H9 (cell line): ENCODE data around the gene HS6ST3. TPM values are rescaled to one million over a fixed set of nuclear protein-coding genes. Genes with fewer than 3 reads are reported as not detected.

Source experiments
- DNase-seq: peaks from one replicate; pipeline ENCODE4 v3.0.0-alpha.2; 2017
- H2AFZ ChIP-seq: one replicate; pipeline ENCODE4 v1.6.1; 2013; ENCODE audit warnings: mild to moderate bottlenecking, low read length, control low read depth, moderate library complexity
- H2AK5ac ChIP-seq: 2 replicates; pipeline ENCODE4 v1.6.1; 2013; ENCODE audit warnings: low read length, control low read depth, mixed read lengths; ENCODE audit not compliant: insufficient read length
- H2BK120ac ChIP-seq: one replicate; pipeline ENCODE4 v1.6.1; 2013; ENCODE audit warnings: low read depth, mild to moderate bottlenecking, low read length, control low read depth, inconsistent platforms; ENCODE audit not compliant: poor library complexity, severe bottlenecking
- H2BK12ac ChIP-seq: 2 replicates; pipeline ENCODE4 v1.6.1; 2013; ENCODE audit warnings: low read length, control low read depth, mixed read lengths, low read depth; ENCODE audit not compliant: insufficient read length
- H2BK15ac ChIP-seq: 2 replicates; pipeline ENCODE4 v1.6.1; 2013; ENCODE audit warnings: low read depth, low read length, control low read depth
- H2BK20ac ChIP-seq: one replicate; pipeline ENCODE4 v1.6.1; 2013; ENCODE audit warnings: low read depth, mild to moderate bottlenecking, low read length, control low read depth, inconsistent platforms; ENCODE audit not compliant: poor library complexity, severe bottlenecking
- H2BK5ac ChIP-seq: 2 replicates; pipeline ENCODE4 v1.6.1; 2013; ENCODE audit warnings: low read length, control low read depth, mixed read lengths; ENCODE audit not compliant: insufficient read length
- H3K14ac ChIP-seq: 2 replicates; pipeline ENCODE4 v1.6.1; 2013; ENCODE audit warnings: low read length, control low read depth; ENCODE audit not compliant: insufficient read depth
- H3K18ac ChIP-seq: 2 replicates; pipeline ENCODE4 v1.6.1; 2013; ENCODE audit warnings: low read depth, mild to moderate bottlenecking, mixed read lengths, low read length, control low read depth; ENCODE audit not compliant: insufficient read length
- H3K23ac ChIP-seq: 2 replicates; pipeline ENCODE4 v1.6.1; 2013; ENCODE audit warnings: low read length, control low read depth, mixed read lengths, low read depth; ENCODE audit not compliant: insufficient read length
- H3K23me2 ChIP-seq: 2 replicates; pipeline ENCODE4 v1.6.1; 2013; ENCODE audit warnings: low read depth, mild to moderate bottlenecking, mixed read lengths, low read length, control low read depth; ENCODE audit not compliant: insufficient read length, poor library complexity, severe bottlenecking
- H3K27ac ChIP-seq: 2 replicates; pipeline ENCODE4 v1.5.1; 2013; ENCODE audit warnings: low read length, control low read depth, mixed read lengths, low read depth; ENCODE audit not compliant: insufficient read length
- H3K27me3 ChIP-seq: 2 replicates; pipeline ENCODE4 v1.6.1; 2013; ENCODE audit warnings: low read length, control low read depth, inconsistent platforms; ENCODE audit not compliant: insufficient read depth
- H3K4ac ChIP-seq: 2 replicates; pipeline ENCODE4 v1.6.1; 2013; ENCODE audit warnings: low read depth, mild to moderate bottlenecking, control low read depth, inconsistent platforms, low read length, moderate library complexity
- H3K4me1 ChIP-seq: 2 replicates; pipeline ENCODE4 v1.6.1; 2013; ENCODE audit warnings: low read length, control low read depth, inconsistent platforms; ENCODE audit not compliant: insufficient read depth
- H3K4me2 ChIP-seq: 2 replicates; pipeline ENCODE4 v1.6.1; 2013; ENCODE audit warnings: low read length, control low read depth, mixed read lengths; ENCODE audit not compliant: insufficient read length, insufficient read depth
- H3K56ac ChIP-seq: 2 replicates; pipeline ENCODE4 v1.6.1; 2013; ENCODE audit warnings: low read depth, mild to moderate bottlenecking, mixed read lengths, low read length, control low read depth; ENCODE audit not compliant: insufficient read length
- H3K79me1 ChIP-seq: 2 replicates; pipeline ENCODE4 v1.6.1; 2013; ENCODE audit warnings: low read depth, mild to moderate bottlenecking, moderate library complexity, low read length, control low read depth, inconsistent platforms; ENCODE audit not compliant: insufficient read depth, poor library complexity, severe bottlenecking
- H3K79me2 ChIP-seq: 2 replicates; pipeline ENCODE4 v1.6.1; 2013; ENCODE audit warnings: low read length, control low read depth, inconsistent platforms; ENCODE audit not compliant: insufficient read depth
- H3K9ac ChIP-seq: 2 replicates; pipeline ENCODE4 v1.6.1; 2013; ENCODE audit warnings: low read length, control low read depth, mixed read lengths; ENCODE audit not compliant: insufficient read length; ENCODE audit errors: extremely low read depth
- H3K9me3 ChIP-seq: one replicate; pipeline ENCODE4 v1.6.1; 2013; ENCODE audit warnings: low read depth, low read length, inconsistent platforms; ENCODE audit not compliant: control insufficient read depth
- H3T11ph ChIP-seq: one replicate; pipeline ENCODE4 v1.6.1; 2013; ENCODE audit warnings: mild to moderate bottlenecking, low read length, control low read depth, inconsistent platforms
- H4K20me1 ChIP-seq: one replicate; pipeline ENCODE4 v1.6.1; 2013; ENCODE audit not compliant: control insufficient read depth, insufficient read length, insufficient read depth
- H4K5ac ChIP-seq: 2 replicates; pipeline ENCODE4 v1.6.1; 2013; ENCODE audit warnings: low read depth, mild to moderate bottlenecking, mixed read lengths, low read length, control low read depth; ENCODE audit not compliant: insufficient read length
- H4K8ac ChIP-seq: replicated peaks from 2 replicates; pipeline ENCODE4 v1.6.1; 2013; ENCODE audit warnings: low read length, control low read depth, mixed read lengths, low read depth; ENCODE audit not compliant: insufficient read length
- H4K91ac ChIP-seq: 2 replicates; pipeline ENCODE4 v1.6.1; 2013; ENCODE audit warnings: low read depth, mild to moderate bottlenecking, moderate library complexity, mixed read lengths, low read length, control low read depth; ENCODE audit not compliant: insufficient read length
- H3K27ac Mint-ChIP-seq, 3 experiments: 2 replicates in 2 of 3; 3 replicates in 1 of 3; pipeline ENCODE4 v1.8.0; 2020 to 2021; ENCODE audit warnings: mixed read lengths in 3 of 3, mild to moderate bottlenecking in 1 of 3, moderate library complexity in 1 of 3
- H3K27me3 Mint-ChIP-seq: 2 replicates; pipeline ENCODE4 v1.8.0; 2021; ENCODE audit warnings: low read depth, mild to moderate bottlenecking, moderate library complexity, mixed read lengths
- H3K36me3 Mint-ChIP-seq, 3 experiments: 2 replicates in 2 of 3; 3 replicates in 1 of 3; pipeline ENCODE4 v1.8.0; 2020 to 2021; ENCODE audit warnings: low read depth in 3 of 3, mixed read lengths in 3 of 3; ENCODE audit not compliant: insufficient read depth in 1 of 3
- H3K4me1 Mint-ChIP-seq, 2 experiments: 2 replicates each; pipeline ENCODE4 v1.8.0; 2020; ENCODE audit warnings: mixed read lengths in 2 of 2
- H3K4me3 Mint-ChIP-seq, 2 experiments: 2 replicates in 1 of 2; 3 replicates in 1 of 2; pipeline ENCODE4 v1.8.0; 2020 to 2021; ENCODE audit warnings: mild to moderate bottlenecking in 2 of 2, mixed read lengths in 2 of 2, moderate library complexity in 1 of 2
- H3K9me3 Mint-ChIP-seq, 2 experiments: 2 replicates in 1 of 2; 3 replicates in 1 of 2; pipeline ENCODE4 v1.8.0; 2020; ENCODE audit warnings: mild to moderate bottlenecking in 2 of 2, mixed read lengths in 2 of 2, moderate library complexity in 1 of 2
- WGBS: extraction: QIAGEN DNeasy Blood & Tissue Kit; methylation state at CpG from one replicate; pipeline ENCODE4 v1.1.7; 2013; ENCODE audit warnings: missing lambda C conversion rate, low lambda C conversion rate, mixed read lengths; ENCODE audit not compliant: insufficient read length; ENCODE audit errors: extremely low coverage; 5-methylcytosine and 5-hydroxymethylcytosine counted together
- total RNA-seq: library from RNA; stranded (reverse); gene quantifications from 2 replicates; pipeline ENCODE4 v1.2.1, GENCODE V29; 2021
- TF ChIP-seq, protein P1 (sequence below): fragments of 200-600 bp; sonication (generic); conservative IDR thresholded peaks from 3 replicates; pipeline ENCODE4 v1.8.0; 2021; ENCODE audit warnings: antibody characterized with exemption, mild to moderate bottlenecking

HS6ST3 gene
- total RNA-seq, 1 experiment from 2014 or later, result 0.44 TPM

- H3K36me3 Mint-ChIP-seq, result no peaks in the 10 kb centered on the region
- Histone ChIP-seq H3K18ac (no peak overlapping the region), H4K20me1 (no peaks in the 10 kb centered on the region), H4K91ac (no peak overlapping the region), H3T11ph (no peak overlapping the region), H2BK120ac (no peak overlapping the region), H3K4me2 (no peak overlapping the region), H3K14ac (no peak overlapping the region), H2BK15ac (no peak overlapping the region), H3K23ac (no peak overlapping the region), H4K8ac (no peak overlapping the region), H2BK12ac (no peak overlapping the region), H3K56ac (no peak overlapping the region), H3K27me3 (no peaks in the 10 kb centered on the region), H3K79me1 (no peaks in the 10 kb centered on the region), H2AK5ac (no peak overlapping the region), H3K27ac (no peak overlapping the region), H3K4me1 (no peaks in the 10 kb centered on the region), H3K23me2 (no peaks in the 10 kb centered on the region), H3K9ac (no peak overlapping the region), H3K9me3 (no peaks in the 10 kb centered on the region), H3K79me2 (no peaks in the 10 kb centered on the region), H2BK20ac (no peak overlapping the region), H2BK5ac (no peak overlapping the region), H4K5ac (no peak overlapping the region), H3K4ac (no peak overlapping the region), H2AFZ (no peak overlapping the region)
- no CpG with 5 or more reads among the region's 9 CpGs for WGBS
- peaks cover 7% of the 10 kb centered on the region in 2 experiments for H3K4me1 Mint-ChIP-seq
- DNase-seq, result no peak
- no peaks in the 10 kb centered on the region for H3K9me3 Mint-ChIP-seq
- no peak overlapping the region for H3K27ac Mint-ChIP-seq
- TF ChIP-seq, protein P1, sequence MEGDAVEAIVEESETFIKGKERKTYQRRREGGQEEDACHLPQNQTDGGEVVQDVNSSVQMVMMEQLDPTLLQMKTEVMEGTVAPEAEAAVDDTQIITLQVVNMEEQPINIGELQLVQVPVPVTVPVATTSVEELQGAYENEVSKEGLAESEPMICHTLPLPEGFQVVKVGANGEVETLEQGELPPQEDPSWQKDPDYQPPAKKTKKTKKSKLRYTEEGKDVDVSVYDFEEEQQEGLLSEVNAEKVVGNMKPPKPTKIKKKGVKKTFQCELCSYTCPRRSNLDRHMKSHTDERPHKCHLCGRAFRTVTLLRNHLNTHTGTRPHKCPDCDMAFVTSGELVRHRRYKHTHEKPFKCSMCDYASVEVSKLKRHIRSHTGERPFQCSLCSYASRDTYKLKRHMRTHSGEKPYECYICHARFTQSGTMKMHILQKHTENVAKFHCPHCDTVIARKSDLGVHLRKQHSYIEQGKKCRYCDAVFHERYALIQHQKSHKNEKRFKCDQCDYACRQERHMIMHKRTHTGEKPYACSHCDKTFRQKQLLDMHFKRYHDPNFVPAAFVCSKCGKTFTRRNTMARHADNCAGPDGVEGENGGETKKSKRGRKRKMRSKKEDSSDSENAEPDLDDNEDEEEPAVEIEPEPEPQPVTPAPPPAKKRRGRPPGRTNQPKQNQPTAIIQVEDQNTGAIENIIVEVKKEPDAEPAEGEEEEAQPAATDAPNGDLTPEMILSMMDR, result no peak
- H3K4me3 Mint-ChIP-seq, result no peak overlapping the region
- no peaks in the 10 kb centered on the region for H3K27me3 Mint-ChIP-seq
Measured at GRCh38 chr13:96821971-96822370, 732.1 kb downstream of the HS6ST3 start.
